Osteoblast (primary cell): ENCODE data around the gene CLIC1. TPM values are rescaled to one million over a fixed set of nuclear protein-coding genes. Genes with fewer than 3 reads are reported as not detected.
A peak's percentile ranks its signal among the peaks of the same experiment; 100 is the strongest.

Experiments
- DNase-seq: peaks from one replicate; pipeline ENCODE4 v3.0.0; 2011; ENCODE audit warnings: low spot score, mixed read lengths; ENCODE audit not compliant: insufficient read length; ENCODE audit errors: missing footprints
- H2AFZ ChIP-seq: 2 replicates; pipeline ENCODE4 v1.6.0; 2011; ENCODE audit warnings: mild to moderate bottlenecking, low read length
- H3K27ac ChIP-seq: 2 replicates; pipeline ENCODE4 v1.5.1; 2011; ENCODE audit warnings: mild to moderate bottlenecking, low read depth, low read length, moderate library complexity
- H3K27me3 ChIP-seq: 2 replicates; pipeline ENCODE4 v1.6.0; 2012; ENCODE audit warnings: mild to moderate bottlenecking, control low read depth, inconsistent platforms, low read length, moderate library complexity; ENCODE audit not compliant: insufficient read depth
- H3K36me3 ChIP-seq: 2 replicates; pipeline ENCODE4 v1.5.1; 2011; ENCODE audit warnings: mild to moderate bottlenecking, low read length, control low read depth, moderate library complexity; ENCODE audit not compliant: insufficient read depth
- H3K4me1 ChIP-seq: 2 replicates; pipeline ENCODE4 v1.5.1; 2011; ENCODE audit warnings: mild to moderate bottlenecking, low read length, control low read depth, moderate library complexity; ENCODE audit not compliant: insufficient read depth
- H3K4me2 ChIP-seq: 2 replicates; pipeline ENCODE4 v1.6.0; 2011; ENCODE audit warnings: mild to moderate bottlenecking, low read length; ENCODE audit not compliant: insufficient read depth
- H3K4me3 ChIP-seq: fragments of 200-600 bp; sonication (generic); 3 replicates; pipeline ENCODE4 v1.5.1; 2012; ENCODE audit warnings: mild to moderate bottlenecking, low read length, inconsistent platforms; ENCODE audit not compliant: insufficient read depth
- H3K79me2 ChIP-seq: 2 replicates; pipeline ENCODE4 v1.6.0; 2012; ENCODE audit warnings: mild to moderate bottlenecking, low read length, control low read depth, inconsistent platforms; ENCODE audit not compliant: insufficient read depth
- H3K9me3 ChIP-seq: 2 replicates; pipeline ENCODE4 v1.5.1; 2011; ENCODE audit warnings: low read depth, low read length, control low read depth
- H4K20me1 ChIP-seq: 2 replicates; pipeline ENCODE4 v1.6.0; 2012; ENCODE audit warnings: mild to moderate bottlenecking, low read length, control low read depth; ENCODE audit not compliant: insufficient read depth
- CTCF ChIP-seq: IDR thresholded peaks from 2 replicates; pipeline ENCODE4 v1.5.1; 2011; ENCODE audit warnings: mild to moderate bottlenecking, low read depth, low read length, moderate library complexity; ENCODE audit errors: extremely low read depth
- total RNA-seq: library from RNA; depleted of rRNA; stranded (reverse); fragments of >200 nt; gene quantifications from 2 replicates; pipeline ENCODE4 v1.2.3, GENCODE V29; 2012

CLIC1 gene
- total RNA-seq, 1 donor, result 502 TPM

- no peak overlapping the region for H3K27ac ChIP-seq
- peaks cover 12% of the 10 kb centered on the region for H3K27me3 ChIP-seq
Measured at GRCh38 chr6:31713991-31714684, 22.2 kb downstream of the CLIC1 start.

GRCh38 chr6:31713465-31713864 lies 22.9 kb downstream of the CLIC1 start:
- H3K4me1 ChIP-seq, result no peaks in the 10 kb centered on the region
- no peaks in the 10 kb centered on the region for H3K36me3 ChIP-seq
- TF ChIP-seq CTCF, result no peak
- H3K4me2 ChIP-seq, result no peak overlapping the region
- H3K27ac ChIP-seq, result no peak overlapping the region
- H4K20me1 ChIP-seq, result no peaks in the 10 kb centered on the region
- H3K79me2 ChIP-seq, result no peaks in the 10 kb centered on the region
- no peak overlapping the region for H3K4me3 ChIP-seq
- no peaks in the 10 kb centered on the region for H3K9me3 ChIP-seq
- peak; percentile 50 for DNase-seq
- H2AFZ ChIP-seq, result no peak overlapping the region
- H3K27me3 ChIP-seq, result peaks cover 12% of the 10 kb centered on the region

More at GRCh38 chr6:31713991-31714684, 22.2 kb downstream of the CLIC1 start:
- Histone ChIP-seq H3K9me3 (no peaks in the 10 kb centered on the region), H3K4me2 (no peak overlapping the region), H3K36me3 (no peaks in the 10 kb centered on the region), H4K20me1 (no peaks in the 10 kb centered on the region), H3K4me1 (no peaks in the 10 kb centered on the region), H3K4me3 (no peak overlapping the region), H2AFZ (peak overlapping the region; percentile 47), H3K79me2 (no peaks in the 10 kb centered on the region)
- TF ChIP-seq CTCF, result no peak
- DNase-seq, result peak; percentile 65

- DNase-seq, result peak; percentile 75
- Histone ChIP-seq H3K4me1 (no peaks in the 10 kb centered on the region), H3K9me3 (no peaks in the 10 kb centered on the region), H4K20me1 (no peaks in the 10 kb centered on the region), H3K27me3 (peaks cover 12% of the 10 kb centered on the region), H3K27ac (no peak overlapping the region), H3K4me2 (no peak overlapping the region), H3K36me3 (no peaks in the 10 kb centered on the region), H3K4me3 (no peak overlapping the region), H3K79me2 (no peaks in the 10 kb centered on the region), H2AFZ (no peak overlapping the region)
- TF ChIP-seq CTCF, result peak; percentile 36
Measured at GRCh38 chr6:31712296-31712695, 24.0 kb downstream of the CLIC1 start.

DNA sequence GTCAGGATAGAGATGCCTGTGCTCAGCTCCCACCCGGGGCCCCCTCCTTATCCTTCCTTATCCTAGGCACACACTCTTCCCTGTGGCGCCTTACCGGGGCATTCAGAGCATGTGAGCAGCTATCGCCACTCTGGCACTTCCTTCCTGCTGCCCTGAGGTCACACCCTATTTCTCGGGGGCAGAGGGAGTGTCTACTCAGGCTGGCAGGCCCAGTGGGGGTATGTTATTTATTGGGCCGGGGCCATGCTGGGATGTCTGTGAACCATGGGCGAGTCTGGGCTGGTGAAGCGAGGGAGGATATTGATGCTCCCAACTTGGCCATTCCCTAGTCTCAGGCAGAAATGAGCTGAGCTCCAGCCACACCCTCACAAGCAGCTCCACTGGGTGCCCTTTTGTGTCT lies 25.1 kb downstream of the CLIC1 start:
- H3K36me3 ChIP-seq, result no peaks in the 10 kb centered on the region
- H2AFZ ChIP-seq, result no peak overlapping the region
- no peaks in the 10 kb centered on the region for H4K20me1 ChIP-seq
- no peaks in the 10 kb centered on the region for H3K9me3 ChIP-seq
- no peak overlapping the region for H3K27ac ChIP-seq
- DNase-seq, result peak; percentile 61
- no peak overlapping the region for H3K4me3 ChIP-seq
- no peak overlapping the region for H3K4me2 ChIP-seq
- peaks cover 12% of the 10 kb centered on the region for H3K27me3 ChIP-seq
- TF ChIP-seq CTCF, result no peak
- H3K4me1 ChIP-seq, result no peaks in the 10 kb centered on the region
- H3K79me2 ChIP-seq, result no peaks in the 10 kb centered on the region
